Cardiac fibroblast (primary cell): ENCODE results near the gene SDK1.
"Not testable (repeated sequence)": the region's sequence is repeated elsewhere in the genome, so short reads cannot be mapped to it uniquely, and the experiment has no call there.

Experiments used
- DNase-seq, 2 donors: peaks; one replicate each; pipeline versions ENCODE4 v3.0.0 to v3.0.0-alpha.2; 2010; ENCODE audit warnings: low read depth in 2 of 2
- H3K4me3 ChIP-seq, 2 donors: replicated peaks in 1 of 2; 1 replicate in 1 of 2; 2 replicates in 1 of 2; pipeline ENCODE4 v1.5.1; 2011; ENCODE audit warnings: low read depth in 2 of 2, low read length in 2 of 2, mild to moderate bottlenecking in 2 of 2, moderate library complexity in 1 of 2
- CTCF ChIP-seq: IDR thresholded peaks from one replicate; pipeline ENCODE4 v1.5.1; 2011; ENCODE audit warnings: low read depth, mild to moderate bottlenecking, low read length, inconsistent platforms

SDK1 gene

GRCh38 chr7:3754493-3755341, 453.7 kb downstream of the SDK1 start:
- H3K4me3 ChIP-seq = no peak overlapping the region
- peak; percentile 65 to 73 for DNase-seq
- no peak for TF ChIP-seq CTCF

- DNase-seq, H3K4me3 ChIP-seq: not testable (repeated sequence)
Observed at GRCh38 chr7:3755778-3756453, 454.9 kb downstream of the SDK1 start.

- no peak for TF ChIP-seq CTCF
- no peak overlapping the region for H3K4me3 ChIP-seq
- no peak for DNase-seq
Observed at GRCh38 chr7:3757059-3757458, 456.0 kb downstream of the SDK1 start.

GRCh38 chr7:3760651-3761050, 459.6 kb downstream of the SDK1 start:
- DNase-seq = peak; percentile 10 to 30
- no peak overlapping the region for H3K4me3 ChIP-seq
- TF ChIP-seq CTCF = no peak

GRCh38 chr7:3762146-3762831, 461.2 kb downstream of the SDK1 start:
- no peak for TF ChIP-seq CTCF
- no peak overlapping the region for H3K4me3 ChIP-seq
- DNase-seq = no peak

GRCh38 chr7:3767917-3768777, 467.1 kb downstream of the SDK1 start:
- H3K4me3 ChIP-seq = no peak overlapping the region
- no peak for TF ChIP-seq CTCF
- no peak for DNase-seq
